Measurements from ENCODE around the gene LAMA2. TPM values are rescaled to one million over a fixed set of nuclear protein-coding genes. Genes with fewer than 3 reads are reported as not detected.

The LAMA2 gene
- total RNA-seq, 1 experiment from 2014 or later: 8.2 TPM

GRCh38 chr6:129130106-129130505 is 247.2 kb downstream of the LAMA2 start:
- no peaks in the 10 kb centered on the region for H3K9me3 ChIP-seq (ENCODE audit: control insufficient read depth in 1 of 2, insufficient read depth in 1 of 2, low read depth in 1 of 2, low read length in 2 of 2)
- no peak for TF ChIP-seq EZH2 (IDR thresholded peaks at IDR 0.05)
- TF ChIP-seq, protein P1, sequence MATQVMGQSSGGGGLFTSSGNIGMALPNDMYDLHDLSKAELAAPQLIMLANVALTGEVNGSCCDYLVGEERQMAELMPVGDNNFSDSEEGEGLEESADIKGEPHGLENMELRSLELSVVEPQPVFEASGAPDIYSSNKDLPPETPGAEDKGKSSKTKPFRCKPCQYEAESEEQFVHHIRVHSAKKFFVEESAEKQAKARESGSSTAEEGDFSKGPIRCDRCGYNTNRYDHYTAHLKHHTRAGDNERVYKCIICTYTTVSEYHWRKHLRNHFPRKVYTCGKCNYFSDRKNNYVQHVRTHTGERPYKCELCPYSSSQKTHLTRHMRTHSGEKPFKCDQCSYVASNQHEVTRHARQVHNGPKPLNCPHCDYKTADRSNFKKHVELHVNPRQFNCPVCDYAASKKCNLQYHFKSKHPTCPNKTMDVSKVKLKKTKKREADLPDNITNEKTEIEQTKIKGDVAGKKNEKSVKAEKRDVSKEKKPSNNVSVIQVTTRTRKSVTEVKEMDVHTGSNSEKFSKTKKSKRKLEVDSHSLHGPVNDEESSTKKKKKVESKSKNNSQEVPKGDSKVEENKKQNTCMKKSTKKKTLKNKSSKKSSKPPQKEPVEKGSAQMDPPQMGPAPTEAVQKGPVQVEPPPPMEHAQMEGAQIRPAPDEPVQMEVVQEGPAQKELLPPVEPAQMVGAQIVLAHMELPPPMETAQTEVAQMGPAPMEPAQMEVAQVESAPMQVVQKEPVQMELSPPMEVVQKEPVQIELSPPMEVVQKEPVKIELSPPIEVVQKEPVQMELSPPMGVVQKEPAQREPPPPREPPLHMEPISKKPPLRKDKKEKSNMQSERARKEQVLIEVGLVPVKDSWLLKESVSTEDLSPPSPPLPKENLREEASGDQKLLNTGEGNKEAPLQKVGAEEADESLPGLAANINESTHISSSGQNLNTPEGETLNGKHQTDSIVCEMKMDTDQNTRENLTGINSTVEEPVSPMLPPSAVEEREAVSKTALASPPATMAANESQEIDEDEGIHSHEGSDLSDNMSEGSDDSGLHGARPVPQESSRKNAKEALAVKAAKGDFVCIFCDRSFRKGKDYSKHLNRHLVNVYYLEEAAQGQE (IDR thresholded peaks at IDR 0.05; ENCODE audit: low read depth): no peak
- TF ChIP-seq CEBPB (IDR thresholded peaks at IDR 0.05; ENCODE audit: low read depth): no peak
- TF ChIP-seq EGR1 (IDR thresholded peaks at IDR 0.05; ENCODE audit: low read depth): no peak
- no peak for TF ChIP-seq ZFX (IDR thresholded peaks at IDR 0.05)
- TF ChIP-seq ATF3 (IDR thresholded peaks at IDR 0.05): no peak
- TF ChIP-seq POLR2AphosphoS5 (IDR thresholded peaks at IDR 0.05; ENCODE audit: low read depth, low read length): no peak
- no peak for TF ChIP-seq SIN3A (IDR thresholded peaks at IDR 0.05; ENCODE audit: low read depth)
- TF ChIP-seq, protein P2, sequence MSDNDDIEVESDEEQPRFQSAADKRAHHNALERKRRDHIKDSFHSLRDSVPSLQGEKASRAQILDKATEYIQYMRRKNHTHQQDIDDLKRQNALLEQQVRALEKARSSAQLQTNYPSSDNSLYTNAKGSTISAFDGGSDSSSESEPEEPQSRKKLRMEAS (IDR thresholded peaks at IDR 0.05): no peak
- TF ChIP-seq JUND (IDR thresholded peaks at IDR 0.05): no peak
- no peak for TF ChIP-seq CTCF (IDR thresholded peaks at IDR 0.05 in 2 of 3, conservative IDR thresholded peaks at IDR 0.05 in 1 of 3; ENCODE audit: borderline replicate concordance in 1 of 3, insufficient read depth in 1 of 3, low read depth in 2 of 3, low read length in 2 of 3)
- TF ChIP-seq SRF (IDR thresholded peaks at IDR 0.05; ENCODE audit: low read depth): no peak
- no peak for TF ChIP-seq RAD21 (IDR thresholded peaks at IDR 0.05; ENCODE audit: low read depth)
- no peak for TF ChIP-seq FOSL1 (IDR thresholded peaks at IDR 0.05; ENCODE audit: low read depth)
- TF ChIP-seq ELF1 (IDR thresholded peaks at IDR 0.05; ENCODE audit: borderline replicate concordance, low read depth): no peak
- H3K36me3 ChIP-seq (ENCODE audit: control insufficient read depth in 1 of 2, insufficient read depth in 2 of 2, low read length in 2 of 2): no peaks in the 10 kb centered on the region
- no peaks in the 10 kb centered on the region for H3K79me2 ChIP-seq (ENCODE audit: insufficient read depth, low read length)
- DNase-seq (ENCODE audit: low read depth, low spot score) (no peak), ATAC-seq (no peak)
- H3K27ac ChIP-seq (ENCODE audit: low read depth, low read length): no peak overlapping the region
- no peak overlapping the region for H2AFZ ChIP-seq (ENCODE audit: low read depth, low read length, poor library complexity, severe bottlenecking)
- no peaks in the 10 kb centered on the region for H4K20me1 ChIP-seq (ENCODE audit: insufficient read depth)
- POLR2A ChIA-PET: no interaction called here
- intact Hi-C loops (cut with micrococcal nuclease): no loop called here
- H3K9ac ChIP-seq (ENCODE audit: low read length): no peak overlapping the region
- RAD21 ChIA-PET (ENCODE audit: low non-redundant PET in 1 of 2, low total read pairs in 2 of 2, uncharacterized antibody in 2 of 2, unreplicated experiment in 2 of 2): no interaction called here
- H3K9me2 ChIP-seq (ENCODE audit: insufficient read depth): no peaks in the 10 kb centered on the region
- no peaks in the 10 kb centered on the region for H3K27me3 ChIP-seq (ENCODE audit: insufficient read depth, low read length)
- H3K4me3 ChIP-seq (replicated peaks in 1 of 2; ENCODE audit: low read depth in 1 of 2, low read length in 2 of 2): no peak overlapping the region
- no peak overlapping the region for H3K4me2 ChIP-seq (ENCODE audit: low read length)
- no TSS peak for BruUV-seq (replicated peaks)
- H3K4me1 ChIP-seq (ENCODE audit: control insufficient read depth in 1 of 2, insufficient read depth in 2 of 2, low read length in 2 of 2): no peaks in the 10 kb centered on the region
- CTCF ChIA-PET: no interaction called here
